Uterus (tissue), 4 donors: ENCODE measurements around the gene PLCH2. TPM values are rescaled to one million over a fixed set of nuclear protein-coding genes. Genes with fewer than 3 reads are reported as not detected.

Experiments
- DNase-seq, 2 donors: peaks; one replicate each; pipeline ENCODE4 v3.0.0-alpha.2; 2019 to 2020
- H3K27ac ChIP-seq, 2 donors: fragments of 200-600 bp; sonication (generic); 1 replicate in 1 of 2; 2 replicates in 1 of 2; pipeline ENCODE4 v1.5.1; 2016 to 2018
- H3K27me3 ChIP-seq, 2 donors: fragments of 200-600 bp; sonication (generic); one replicate each; pipeline ENCODE4 v1.5.1; 2018 to 2019; ENCODE audit warnings: control low read depth in 1 of 2
- H3K36me3 ChIP-seq, 2 donors: fragments of 200-600 bp; sonication (generic); one replicate each; pipeline ENCODE4 v1.5.1; 2019; ENCODE audit warnings: control low read depth in 1 of 2
- H3K4me1 ChIP-seq, 2 donors: fragments of 200-600 bp; sonication (generic); one replicate each; pipeline ENCODE4 v1.5.1; 2018 to 2019; ENCODE audit warnings: control low read depth in 1 of 2
- H3K4me3 ChIP-seq, 2 donors: fragments of 200-600 bp; sonication (generic); 1 replicate in 1 of 2; 2 replicates in 1 of 2; pipeline ENCODE4 v1.5.1; 2018 to 2019; ENCODE audit warnings: mild to moderate bottlenecking in 1 of 2
- H3K9me3 ChIP-seq, 2 donors: fragments of 200-600 bp; sonication (generic); one replicate each; pipeline ENCODE4 v1.5.1; 2019; ENCODE audit warnings: control low read depth in 1 of 2
- POLR2A ChIP-seq, 2 donors: fragments of 450-650 bp; IDR thresholded peaks; one replicate each; pipeline ENCODE4 v1.6.1; 2016; ENCODE audit warnings: antibody characterized with exemption in 2 of 2, mild to moderate bottlenecking in 1 of 2, moderate library complexity in 1 of 2
- intact Hi-C: fragments of 100-400 bp; cut with DNase I; formaldehyde crosslinking; loops from one replicate; pipeline ENCODE4 v1.15.1; 2023; ENCODE audit warnings: low total_unique reads
- total RNA-seq, 4 donors: library from RNA; depleted of rRNA in 3 of 4; stranded (reverse); fragments of >200 nt in 3 of 4; gene quantifications; one replicate each; pipeline versions ENCODE4 v1.1.0 to v1.2.4, GENCODE V29; 2014 to 2023
- TF ChIP-seq, protein P1 (sequence below), 4 experiments: fragments of 200-600 bp in 2 of 4; fragments of 450-650 bp in 2 of 4; sonication (generic) in 2 of 4; IDR thresholded peaks; one replicate each; pipeline ENCODE4 v1.5.1; 2016 to 2019; ENCODE audit warnings: antibody characterized with exemption in 4 of 4, mild to moderate bottlenecking in 2 of 4, moderate library complexity in 1 of 4
- donor health status: DM: yes; HTN: yes; CAD: no.

PLCH2 gene
- total RNA-seq, 4 donors from 2014 or later, result 0.21 to 3.0 TPM; not detected in 2

DNA sequence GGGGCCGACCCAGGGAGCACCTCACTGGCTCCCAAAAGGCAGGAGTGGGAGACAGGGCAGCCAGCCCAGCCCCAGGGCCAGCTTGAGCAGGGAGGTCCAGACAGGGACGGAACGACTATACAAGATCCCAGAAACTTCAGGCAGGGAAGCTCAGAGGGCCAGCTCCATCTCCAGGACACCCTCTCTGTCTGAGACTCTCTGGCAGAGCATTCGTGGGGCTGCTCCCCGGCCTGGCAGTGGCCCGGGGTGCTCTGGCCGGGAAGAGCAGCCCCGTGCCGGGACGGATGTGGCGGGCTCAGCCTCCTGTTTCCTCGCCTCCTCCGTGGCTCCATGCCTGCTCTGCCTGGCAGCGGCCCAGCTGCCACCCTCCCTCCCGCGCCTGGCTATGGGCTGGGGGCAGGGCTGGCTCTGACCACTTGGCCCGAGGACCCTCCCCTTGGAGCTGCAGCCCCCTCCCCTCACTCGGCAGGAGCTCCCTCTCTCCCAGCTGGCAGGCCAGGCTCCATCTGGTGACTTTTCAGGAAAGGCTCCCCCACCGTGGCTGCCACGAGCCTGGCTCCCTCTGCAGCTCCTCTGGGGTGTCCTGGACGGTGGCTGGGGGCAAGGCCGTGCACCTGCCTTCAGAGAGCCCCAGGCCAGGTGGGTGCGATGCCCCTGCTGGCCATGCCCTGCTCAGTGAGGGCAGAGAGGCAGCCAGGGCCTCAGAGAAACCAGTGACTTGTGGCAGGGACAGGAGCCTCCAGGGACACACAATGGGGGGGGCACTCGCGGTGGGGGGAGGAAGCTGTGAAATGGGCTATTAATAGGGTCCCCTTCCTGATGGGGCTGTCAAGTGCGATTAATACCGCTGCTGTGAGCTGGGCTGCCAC, 5.6 kb upstream of the PLCH2 start:
- Histone ChIP-seq H3K36me3 (no peaks in the 10 kb centered on the region), H3K4me1 (no peaks in the 10 kb centered on the region), H3K4me3 (no peak overlapping the region), H3K27me3 (peaks cover 7 to 12% of the 10 kb centered on the region in 2 donors), H3K9me3 (no peaks in the 10 kb centered on the region), H3K27ac (no peak overlapping the region)
- TF ChIP-seq POLR2A (IDR thresholded peaks at IDR 0.05), result no peak
- TF ChIP-seq, protein P1, sequence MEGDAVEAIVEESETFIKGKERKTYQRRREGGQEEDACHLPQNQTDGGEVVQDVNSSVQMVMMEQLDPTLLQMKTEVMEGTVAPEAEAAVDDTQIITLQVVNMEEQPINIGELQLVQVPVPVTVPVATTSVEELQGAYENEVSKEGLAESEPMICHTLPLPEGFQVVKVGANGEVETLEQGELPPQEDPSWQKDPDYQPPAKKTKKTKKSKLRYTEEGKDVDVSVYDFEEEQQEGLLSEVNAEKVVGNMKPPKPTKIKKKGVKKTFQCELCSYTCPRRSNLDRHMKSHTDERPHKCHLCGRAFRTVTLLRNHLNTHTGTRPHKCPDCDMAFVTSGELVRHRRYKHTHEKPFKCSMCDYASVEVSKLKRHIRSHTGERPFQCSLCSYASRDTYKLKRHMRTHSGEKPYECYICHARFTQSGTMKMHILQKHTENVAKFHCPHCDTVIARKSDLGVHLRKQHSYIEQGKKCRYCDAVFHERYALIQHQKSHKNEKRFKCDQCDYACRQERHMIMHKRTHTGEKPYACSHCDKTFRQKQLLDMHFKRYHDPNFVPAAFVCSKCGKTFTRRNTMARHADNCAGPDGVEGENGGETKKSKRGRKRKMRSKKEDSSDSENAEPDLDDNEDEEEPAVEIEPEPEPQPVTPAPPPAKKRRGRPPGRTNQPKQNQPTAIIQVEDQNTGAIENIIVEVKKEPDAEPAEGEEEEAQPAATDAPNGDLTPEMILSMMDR (IDR thresholded peaks at IDR 0.05), result no peak
- no peak for DNase-seq
- intact Hi-C loops, result no loop called here

DNA sequence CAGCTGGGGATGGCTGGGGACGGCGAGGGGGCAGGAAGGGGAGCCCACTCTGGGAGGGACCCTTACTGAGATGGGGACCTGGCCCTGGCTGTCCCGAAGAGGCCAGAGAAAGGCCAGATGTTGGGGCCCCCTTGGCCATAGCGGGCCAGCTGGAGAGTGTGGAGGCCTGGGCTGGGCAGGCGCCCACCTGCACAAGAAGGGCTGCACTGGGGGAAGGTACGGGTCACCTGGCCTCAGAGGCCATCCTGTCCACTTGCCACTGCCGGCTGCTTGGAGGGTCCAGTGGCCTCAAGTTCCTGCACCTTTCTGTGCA, 5.0 kb upstream of the PLCH2 start:
- DNase-seq, result no peak
- peaks cover 7 to 9% of the 10 kb centered on the region in 2 donors for H3K27me3 ChIP-seq
- H3K4me1 ChIP-seq, result no peaks in the 10 kb centered on the region
- no peak overlapping the region for H3K27ac ChIP-seq
- TF ChIP-seq, protein P1 (IDR thresholded peaks at IDR 0.05), result no peak
- TF ChIP-seq POLR2A (IDR thresholded peaks at IDR 0.05), result no peak
- no peak overlapping the region for H3K4me3 ChIP-seq
- H3K9me3 ChIP-seq, result no peaks in the 10 kb centered on the region
- intact Hi-C loops, result no loop called here
- H3K36me3 ChIP-seq, result no peaks in the 10 kb centered on the region

DNA sequence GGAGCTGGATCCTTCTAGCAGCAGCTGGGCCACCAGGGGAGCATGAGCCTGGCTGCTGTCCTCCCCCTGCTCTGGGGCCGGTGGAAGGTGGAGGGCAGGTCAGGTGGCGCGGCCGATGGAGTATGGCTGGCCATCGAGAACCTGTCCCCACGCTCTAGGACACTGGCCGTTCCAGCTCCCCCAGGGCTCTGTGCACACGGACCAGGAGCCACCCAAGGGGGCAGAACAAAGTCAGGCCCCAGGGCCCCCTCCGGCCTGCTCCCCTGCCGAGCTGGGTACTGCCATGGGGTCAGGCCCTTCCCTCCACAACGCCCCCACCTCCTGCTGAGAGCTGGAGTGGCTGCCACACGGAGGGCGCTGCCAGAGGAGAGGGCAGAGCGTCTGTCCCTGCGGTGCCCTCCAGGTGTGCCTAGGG, 4.5 kb upstream of the PLCH2 start:
- Histone ChIP-seq H3K27me3 (peaks cover 4 to 7% of the 10 kb centered on the region in 2 donors), H3K36me3 (no peaks in the 10 kb centered on the region), H3K4me1 (no peaks in the 10 kb centered on the region), H3K4me3 (no peak overlapping the region), H3K27ac (no peak overlapping the region), H3K9me3 (no peaks in the 10 kb centered on the region)
- intact Hi-C loops, result no loop called here
- no peak for DNase-seq
- no peak for TF ChIP-seq POLR2A (IDR thresholded peaks at IDR 0.05)
- TF ChIP-seq, protein P1 (IDR thresholded peaks at IDR 0.05), result no peak

DNA sequence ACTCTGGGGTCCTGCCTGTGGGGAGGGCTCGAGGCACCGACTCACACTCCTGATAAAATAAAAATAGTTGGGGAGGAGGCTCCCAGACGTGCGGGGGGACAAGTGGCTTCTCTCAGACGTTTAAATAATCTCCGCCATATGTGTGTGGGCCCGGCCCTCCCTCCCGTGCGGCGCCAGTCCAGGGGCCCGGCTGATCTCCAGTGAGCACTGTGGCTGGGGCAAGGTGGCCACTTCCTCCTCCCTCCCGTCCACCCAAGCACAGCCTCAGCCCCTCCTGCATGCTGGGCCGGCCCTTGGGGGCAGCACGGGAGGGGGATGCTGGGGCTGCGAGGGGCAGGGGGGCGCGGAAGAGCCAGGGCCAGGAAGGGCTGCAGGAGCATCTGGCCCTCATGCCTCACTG, 4.0 kb upstream of the PLCH2 start:
- intact Hi-C loops, result no loop called here

More for the DNA sequence above, 4.0 kb upstream of the PLCH2 start:
- Histone ChIP-seq H3K4me3 (no peak overlapping the region), H3K4me1 (no peaks in the 10 kb centered on the region), H3K9me3 (no peaks in the 10 kb centered on the region), H3K27ac (no peak overlapping the region), H3K36me3 (no peaks in the 10 kb centered on the region), H3K27me3 (peaks cover 0 to 4% of the 10 kb centered on the region in 2 donors)
- DNase-seq, result no peak
- TF ChIP-seq, protein P1 (IDR thresholded peaks at IDR 0.05), result no peak
- no peak for TF ChIP-seq POLR2A (IDR thresholded peaks at IDR 0.05)
